ENCODE measurements around the gene HIPK1.

Gene HIPK1

GRCh38 chr1:114021665-114022099 lies 92.6 kb downstream of the HIPK1 start:
- no peak for DNase-seq

- no peak for DNase-seq
These were observed 93.8 kb downstream of the HIPK1 start for GRCh38 chr1:114022877-114023276.

GRCh38 chr1:114023377-114023776 lies 94.3 kb downstream of the HIPK1 start:
- DNase-seq = no peak

GRCh38 chr1:114024049-114024448 lies 94.9 kb downstream of the HIPK1 start:
- DNase-seq = no peak

- DNase-seq = no peak
These were observed 96.7 kb downstream of the HIPK1 start for GRCh38 chr1:114025609-114026401.

- no peak for DNase-seq
These were observed 97.7 kb downstream of the HIPK1 start for GRCh38 chr1:114026797-114027196.

All from stimulated activated naive CD4-positive, alpha-beta T cell (primary cell).